Right lobe of liver (tissue), 4 donors: ENCODE data around the gene ZFP36.

ENCODE experiments used
- CTCF ChIP-seq, 4 donors: fragments of 200-600 bp in 3 of 4; fragments of 450-650 bp in 1 of 4; IDR thresholded peaks; one replicate each; pipeline versions ENCODE4 v1.5.1 to v1.8.0; 2016 to 2022; ENCODE audit warnings: antibody characterized with exemption in 4 of 4, mild to moderate bottlenecking in 2 of 4
- POLR2A ChIP-seq: fragments of 450-650 bp; IDR thresholded peaks from one replicate; pipeline ENCODE4 v1.6.1; 2017; ENCODE audit warnings: antibody characterized with exemption, mild to moderate bottlenecking
- donor health status: DM: no; HTN: no; CAD: no.
- donor health status: DM: no; HTN: no; CAD: no.
- donor health status: DM: no; HTN: yes; CAD: no.

- TF ChIP-seq CTCF (IDR thresholded peaks at IDR 0.05) (no peak), POLR2A (no peak)
Observed at GRCh38 chr19:39377373-39378362, 29.0 kb upstream of the ZFP36 start.
